ENCODE data around the gene KIAA1191.

DNA sequence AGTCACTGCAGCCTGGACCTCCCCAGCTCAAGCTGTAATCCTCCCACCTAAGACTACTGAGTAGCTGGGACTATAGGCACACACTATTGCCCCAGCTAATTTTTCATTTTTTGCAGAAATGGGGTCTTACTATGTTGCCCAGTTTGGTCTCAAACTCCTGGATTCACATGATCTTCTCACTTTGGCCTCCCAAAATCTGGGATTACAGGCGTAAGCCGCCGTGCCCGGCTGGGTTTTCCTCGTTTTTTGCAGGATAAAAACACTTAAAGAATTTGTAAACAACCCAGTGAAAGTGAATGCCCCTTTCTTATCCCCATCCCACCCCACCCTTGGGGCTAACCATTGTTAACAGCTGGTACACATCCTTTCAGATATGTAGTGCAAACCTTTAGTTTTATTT is 47.0 kb upstream of the KIAA1191 start:
- no peak for TF ChIP-seq CTCF (IDR thresholded peaks at IDR 0.05)
- no peak for TF ChIP-seq POLR2A (IDR thresholded peaks at IDR 0.05)
- no peak for TF ChIP-seq EP300 (IDR thresholded peaks at IDR 0.05)

Measured in upper lobe of left lung (tissue), 4 donors.